Activated naive CD8-positive, alpha-beta T cell treated with anti-CD3 and anti-CD28 coated beads, Interleukin-2, amount 10 ng/mL, durations not matched to agents 7 days and 5 days (primary cell): Measurements from ENCODE around the gene POFUT2. TPM values are rescaled to one million over a fixed set of nuclear protein-coding genes. Genes with fewer than 3 reads are reported as not detected.
A peak's percentile ranks its signal among the peaks of the same experiment; 100 is the strongest.

ENCODE experiments used
- ATAC-seq: fragments of 150-1000 bp; cut with Tn5 transposase; one replicate; pipeline ENCODE4 v1.10.0; 2021; ENCODE audit warnings: low read depth, moderate library complexity
- POLR2A ChIA-PET: fragments of 350-600 bp; sonication (Branson Sonifier 250); formaldehyde crosslinking; loops from one replicate; lab custom pipeline; 2021; ENCODE audit warnings: antibody characterized with exemption; lab: Charles Lee
- DNase-seq: peaks from one replicate; pipeline ENCODE4 v3.0.0; 2021
- H3K27ac Mint-ChIP-seq: one replicate; pipeline ENCODE4 v1.8.0; 2022; ENCODE audit warnings: mild to moderate bottlenecking, mixed read lengths
- H3K27me3 Mint-ChIP-seq: one replicate; pipeline ENCODE4 v1.8.0; 2022; ENCODE audit warnings: mild to moderate bottlenecking, moderate library complexity, mixed read lengths
- H3K36me3 Mint-ChIP-seq: one replicate; pipeline ENCODE4 v1.8.0; 2021; ENCODE audit warnings: mild to moderate bottlenecking, mixed read lengths
- H3K4me1 Mint-ChIP-seq: one replicate; pipeline ENCODE4 v1.8.0; 2021; ENCODE audit warnings: mixed read lengths
- H3K4me3 Mint-ChIP-seq: one replicate; pipeline ENCODE4 v1.8.0; 2022; ENCODE audit warnings: mild to moderate bottlenecking, moderate library complexity, mixed read lengths
- H3K9me3 Mint-ChIP-seq: one replicate; pipeline ENCODE4 v1.8.0; 2021; ENCODE audit warnings: mixed read lengths
- total RNA-seq, 2 experiments: library from RNA; stranded (reverse); gene quantifications; one replicate each; pipeline ENCODE4 v1.2.3, GENCODE V29; 2021

POFUT2 gene
- total RNA-seq, 2 experiments from 2014 or later, result 26.0 to 27.0 TPM

DNA sequence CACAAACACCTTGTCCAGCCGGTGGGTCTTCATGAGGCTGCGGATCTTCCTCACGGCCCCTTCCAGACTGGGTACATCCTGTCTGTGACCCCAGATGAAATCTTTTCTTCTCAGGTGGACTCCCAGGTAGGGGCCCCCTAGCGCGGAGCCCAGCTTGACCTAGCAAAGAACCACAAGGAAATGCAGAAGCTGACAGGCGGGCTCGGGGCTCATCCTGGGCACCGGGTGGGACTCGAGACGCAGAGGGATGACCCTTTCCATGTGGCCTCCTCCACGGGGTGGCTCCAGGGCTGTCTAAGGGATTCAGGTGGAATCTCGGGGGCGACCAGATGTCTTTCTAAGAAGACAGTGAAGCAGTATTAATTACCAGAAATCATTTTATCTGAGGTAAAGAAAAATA lies 17.8 kb downstream of the POFUT2 start:
- H3K27me3 Mint-ChIP-seq, result no peaks in the 10 kb centered on the region
- DNase-seq, result peak; percentile 22
- ATAC-seq, result no peak
- H3K27ac Mint-ChIP-seq, result no peak overlapping the region
- H3K4me1 Mint-ChIP-seq, result peaks cover 11% of the 10 kb centered on the region
- peaks cover 19% of the 10 kb centered on the region for H3K36me3 Mint-ChIP-seq
- H3K4me3 Mint-ChIP-seq, result no peak overlapping the region
- no peaks in the 10 kb centered on the region for H3K9me3 Mint-ChIP-seq
- POLR2A ChIA-PET, result no interaction called here

DNA sequence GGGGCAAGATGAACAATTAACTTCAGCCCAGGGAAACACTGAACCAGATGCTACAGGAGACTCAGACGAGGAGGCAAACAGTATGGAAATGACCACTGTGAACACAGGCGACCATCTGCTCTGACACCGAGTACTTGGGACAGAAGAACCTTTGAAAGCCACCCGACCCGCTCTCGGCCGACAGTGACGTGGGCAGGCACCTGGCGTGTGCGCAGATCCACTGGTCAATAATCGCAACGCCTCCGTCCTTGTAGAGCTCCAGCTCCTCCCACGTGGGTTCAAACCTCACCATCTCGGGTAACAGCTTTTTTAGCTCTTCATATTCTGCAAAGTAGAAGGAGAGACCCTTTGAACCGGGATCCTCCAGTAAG lies 20.3 kb downstream of the POFUT2 start:
- Mint-ChIP-seq H3K4me1 (peaks cover 11% of the 10 kb centered on the region), H3K9me3 (no peaks in the 10 kb centered on the region), H3K4me3 (no peak overlapping the region), H3K27me3 (no peaks in the 10 kb centered on the region), H3K27ac (no peak overlapping the region), H3K36me3 (peaks cover 24% of the 10 kb centered on the region)
- DNase-seq (peak; percentile 21), ATAC-seq (no peak)
- POLR2A ChIA-PET, result no interaction called here

DNA sequence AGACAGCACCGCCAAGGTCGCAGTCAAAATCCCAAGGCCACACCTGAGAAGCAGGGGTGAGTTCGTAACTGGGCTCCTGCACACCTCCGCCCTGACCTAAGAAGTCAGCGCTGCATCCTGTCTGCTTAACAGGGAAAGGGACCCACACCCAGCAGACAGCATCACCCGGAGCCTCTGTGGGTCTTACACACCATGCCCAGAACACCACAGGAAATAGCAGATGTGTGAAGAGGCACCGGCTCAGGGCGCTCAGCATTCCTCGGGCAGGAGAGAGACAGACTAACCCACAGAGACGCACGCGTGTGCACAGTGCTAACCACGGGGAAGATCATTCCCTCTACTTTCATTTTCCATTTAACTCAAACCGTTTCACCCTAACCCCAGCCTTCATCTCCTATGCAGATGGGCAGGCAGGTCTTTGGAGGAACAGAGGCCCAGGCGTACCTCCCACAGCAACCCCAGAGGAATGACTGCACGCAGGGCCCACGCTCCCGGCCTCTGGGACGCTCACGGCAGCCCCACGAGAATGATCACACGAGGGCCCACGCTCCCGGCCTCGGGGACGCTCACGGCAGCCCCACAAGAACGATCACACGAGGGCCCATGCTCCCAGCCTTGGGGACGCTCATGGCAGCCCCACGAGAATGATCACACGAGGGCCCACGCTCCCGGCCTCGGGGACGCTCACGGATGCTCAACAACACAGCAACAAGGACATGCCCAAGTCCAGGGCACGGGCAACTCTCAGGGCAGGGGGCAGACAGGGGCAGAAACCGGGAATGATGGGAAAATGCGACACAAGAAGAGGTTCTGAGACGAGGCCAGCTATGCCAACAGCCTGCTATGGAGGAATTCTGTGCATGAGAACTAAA lies 20.9 kb downstream of the POFUT2 start:
- Mint-ChIP-seq H3K27ac (peak overlapping the region; percentile 78), H3K4me1 (peaks cover 11% of the 10 kb centered on the region), H3K4me3 (peak overlapping the region; percentile 12), H3K27me3 (no peaks in the 10 kb centered on the region), H3K9me3 (no peaks in the 10 kb centered on the region), H3K36me3 (peaks cover 24% of the 10 kb centered on the region)
- DNase-seq (peak; percentile 52), ATAC-seq (peak; percentile 93)
- POLR2A ChIA-PET, result interaction anchor here (1.1 kb wide), 1 partner anchor 10 kb away, joined by 4 read pairs; no protein-coding TSS in a partner anchor

DNA sequence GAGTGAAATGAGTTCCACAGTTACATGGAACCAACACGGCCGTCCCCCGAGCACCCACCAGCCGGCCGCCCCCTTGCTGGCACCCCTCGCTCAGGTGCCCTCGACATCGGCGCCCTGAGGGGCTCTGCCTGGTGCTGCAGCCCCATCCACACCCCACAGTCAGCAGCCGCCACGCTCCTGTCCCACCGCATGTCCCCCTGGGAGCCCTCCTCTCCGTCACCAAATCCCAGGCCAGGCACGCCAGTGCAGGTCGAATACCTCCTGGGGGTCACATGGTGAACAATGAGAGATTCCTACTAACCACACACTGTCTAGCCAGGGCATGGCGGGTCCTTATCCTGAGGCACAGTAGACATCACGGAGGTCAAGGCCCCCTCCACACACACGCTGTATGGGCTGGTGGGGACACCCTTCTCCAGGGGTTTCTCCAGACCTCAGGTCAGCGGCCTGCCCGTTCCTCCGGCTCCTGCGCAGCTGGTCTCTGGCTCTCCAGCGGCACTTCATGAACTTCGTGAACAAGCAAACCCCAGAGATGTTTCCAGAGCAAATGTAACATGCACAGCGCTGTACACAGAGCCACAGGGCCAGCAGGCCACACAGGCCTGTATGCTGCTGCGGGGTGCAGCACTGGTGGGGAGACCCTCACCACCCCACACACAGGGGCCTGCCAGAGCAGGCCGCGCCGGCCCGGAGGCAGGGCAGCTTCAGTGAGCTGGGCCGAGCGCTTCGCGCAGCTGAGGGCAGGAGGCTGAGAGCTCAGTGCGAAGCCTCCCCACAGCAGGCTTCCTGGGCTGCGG lies 21.8 kb downstream of the POFUT2 start:
- peaks cover 11% of the 10 kb centered on the region for H3K4me1 Mint-ChIP-seq
- H3K27ac Mint-ChIP-seq, result peak overlapping the region; percentile 78
- peak overlapping the region; percentile 58 for H3K4me3 Mint-ChIP-seq
- POLR2A ChIA-PET, result interaction anchor here (1.1 kb wide), 1 partner anchor 9 kb away, joined by 4 read pairs; no protein-coding TSS in a partner anchor
- peaks cover 24% of the 10 kb centered on the region for H3K36me3 Mint-ChIP-seq
- H3K9me3 Mint-ChIP-seq, result no peaks in the 10 kb centered on the region
- peak; percentile 25 for DNase-seq
- no peaks in the 10 kb centered on the region for H3K27me3 Mint-ChIP-seq
- ATAC-seq, result peak; percentile 28

DNA sequence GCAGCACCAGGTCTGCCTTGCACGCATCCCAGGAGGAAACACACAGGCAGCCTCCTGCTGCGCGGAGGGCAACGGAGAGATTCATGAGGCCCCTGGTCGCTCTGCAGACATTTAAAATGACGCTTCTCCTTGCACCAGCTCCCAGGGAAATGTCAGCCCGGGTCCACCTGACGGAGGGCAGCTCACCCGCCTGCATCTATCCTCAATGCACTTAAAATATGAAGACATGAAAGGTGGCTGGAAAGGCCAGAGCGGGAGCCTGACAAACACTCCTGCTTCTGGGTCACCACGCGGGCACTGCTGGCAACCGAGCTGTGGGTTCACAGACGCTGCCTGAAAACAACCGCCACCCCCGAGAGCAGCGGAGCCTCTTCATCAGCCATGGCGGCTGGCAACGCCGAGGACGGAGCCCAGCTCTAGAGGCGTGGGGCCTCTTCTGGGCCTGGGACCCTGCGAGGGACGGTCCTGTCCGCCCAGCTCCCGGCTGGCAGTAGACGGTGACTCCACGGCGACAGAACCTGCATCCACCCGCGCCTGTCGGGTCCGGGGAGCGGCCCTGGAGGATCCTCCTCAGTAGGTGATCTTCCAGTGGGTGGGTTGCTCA lies 22.7 kb downstream of the POFUT2 start:
- ATAC-seq, result no peak
- no peaks in the 10 kb centered on the region for H3K27me3 Mint-ChIP-seq
- POLR2A ChIA-PET, result no interaction called here
- H3K9me3 Mint-ChIP-seq, result no peaks in the 10 kb centered on the region
- no peak overlapping the region for H3K27ac Mint-ChIP-seq
- no peak overlapping the region for H3K4me3 Mint-ChIP-seq
- DNase-seq, result peak; percentile 20
- H3K4me1 Mint-ChIP-seq, result peaks cover 11% of the 10 kb centered on the region
- H3K36me3 Mint-ChIP-seq, result peaks cover 24% of the 10 kb centered on the region

DNA sequence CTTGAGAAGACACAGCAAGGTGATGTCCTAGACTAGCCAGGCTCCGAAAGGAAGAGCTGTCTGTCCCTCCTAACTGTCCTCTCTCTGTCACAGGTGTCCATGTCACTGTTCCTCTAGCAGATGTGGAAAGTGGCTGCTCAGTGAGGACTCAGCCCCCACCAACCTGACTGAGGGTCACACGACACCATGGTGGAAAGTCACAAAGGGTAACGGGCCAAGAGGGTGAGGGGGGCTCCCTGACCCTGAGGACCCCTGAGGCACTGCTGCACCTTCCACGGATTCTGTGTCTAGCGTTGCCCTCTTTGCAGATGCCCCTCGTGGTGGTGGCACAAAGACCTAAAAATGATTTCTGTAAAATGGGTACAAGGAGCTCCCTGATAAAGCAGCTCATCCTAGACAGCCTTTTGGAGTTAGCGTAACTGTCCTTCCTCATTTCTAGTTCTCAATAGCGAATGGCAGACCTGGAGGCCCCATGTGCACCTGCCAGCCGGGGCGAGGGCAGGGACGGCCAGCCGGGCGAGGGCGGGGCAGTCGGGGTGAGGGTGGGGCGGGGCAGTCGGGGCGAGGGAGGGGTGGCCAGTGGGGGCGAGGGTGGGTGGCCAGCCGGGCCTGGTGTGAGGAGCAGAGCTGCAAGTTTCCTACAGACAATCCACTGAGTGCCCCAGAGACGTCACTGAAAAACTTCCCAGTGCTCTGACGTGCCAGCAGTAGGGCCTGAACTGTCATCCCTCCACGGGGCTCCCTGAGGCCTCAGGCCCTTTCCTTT lies 23.4 kb downstream of the POFUT2 start:
- H3K36me3 Mint-ChIP-seq, result peaks cover 24% of the 10 kb centered on the region
- POLR2A ChIA-PET, result no interaction called here
- no peak for ATAC-seq
- peaks cover 11% of the 10 kb centered on the region for H3K4me1 Mint-ChIP-seq
- H3K27ac Mint-ChIP-seq, result no peak overlapping the region
- H3K27me3 Mint-ChIP-seq, result peaks cover under 1% of the 10 kb centered on the region
- DNase-seq, result no peak
- no peak overlapping the region for H3K4me3 Mint-ChIP-seq
- H3K9me3 Mint-ChIP-seq, result no peaks in the 10 kb centered on the region

DNA sequence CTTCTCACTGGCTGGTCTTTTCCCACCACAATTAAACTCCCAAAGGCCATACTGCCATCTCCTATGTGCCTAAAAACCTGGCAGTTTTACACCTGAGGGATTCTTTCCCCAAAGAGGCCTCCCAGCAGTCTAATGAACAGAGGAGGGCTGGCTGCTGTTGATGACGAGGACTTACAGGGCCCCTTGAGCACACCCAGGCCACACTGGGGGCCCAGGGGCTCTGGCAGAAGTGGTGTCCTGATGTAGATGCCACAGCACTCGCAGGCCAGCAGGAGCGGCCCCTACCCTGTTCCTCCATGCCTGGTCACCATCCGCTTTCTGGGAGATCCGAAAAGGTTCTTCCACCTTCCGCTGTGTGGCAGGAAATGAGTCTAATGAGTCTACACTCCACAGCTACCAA lies 24.2 kb downstream of the POFUT2 start:
- ATAC-seq, result no peak
- peaks cover 24% of the 10 kb centered on the region for H3K36me3 Mint-ChIP-seq
- H3K4me3 Mint-ChIP-seq, result no peak overlapping the region
- no peak overlapping the region for H3K27ac Mint-ChIP-seq
- POLR2A ChIA-PET, result no interaction called here
- no peaks in the 10 kb centered on the region for H3K9me3 Mint-ChIP-seq
- DNase-seq, result no peak
- peaks cover 6% of the 10 kb centered on the region for H3K27me3 Mint-ChIP-seq
- H3K4me1 Mint-ChIP-seq, result peaks cover 11% of the 10 kb centered on the region

DNA sequence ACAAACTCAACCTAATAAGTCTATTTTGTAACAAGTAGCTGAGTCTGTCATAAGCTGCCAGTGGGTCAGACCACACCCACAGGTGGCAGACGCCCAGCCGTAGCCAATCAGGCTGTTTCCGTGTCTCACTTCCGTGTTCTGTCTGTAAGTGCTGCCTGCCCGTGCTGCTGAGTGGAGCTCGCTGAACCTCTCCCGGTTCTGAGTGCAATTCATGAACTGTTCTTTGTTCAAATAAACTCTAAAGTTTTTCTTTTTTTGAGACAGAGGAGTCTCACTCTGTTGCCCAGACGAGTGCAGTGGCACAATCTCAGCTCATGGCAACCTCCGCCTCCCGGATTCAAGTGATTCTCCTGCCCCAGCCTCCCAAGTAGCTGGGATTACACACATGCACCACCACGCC lies 25.1 kb downstream of the POFUT2 start:
- ATAC-seq, result no peak
- no peaks in the 10 kb centered on the region for H3K9me3 Mint-ChIP-seq
- H3K4me1 Mint-ChIP-seq, result peaks cover 11% of the 10 kb centered on the region
- H3K27me3 Mint-ChIP-seq, result peaks cover 9% of the 10 kb centered on the region
- no peak for DNase-seq
- peaks cover 20% of the 10 kb centered on the region for H3K36me3 Mint-ChIP-seq
- no peak overlapping the region for H3K4me3 Mint-ChIP-seq
- POLR2A ChIA-PET, result no interaction called here
- no peak overlapping the region for H3K27ac Mint-ChIP-seq

DNA sequence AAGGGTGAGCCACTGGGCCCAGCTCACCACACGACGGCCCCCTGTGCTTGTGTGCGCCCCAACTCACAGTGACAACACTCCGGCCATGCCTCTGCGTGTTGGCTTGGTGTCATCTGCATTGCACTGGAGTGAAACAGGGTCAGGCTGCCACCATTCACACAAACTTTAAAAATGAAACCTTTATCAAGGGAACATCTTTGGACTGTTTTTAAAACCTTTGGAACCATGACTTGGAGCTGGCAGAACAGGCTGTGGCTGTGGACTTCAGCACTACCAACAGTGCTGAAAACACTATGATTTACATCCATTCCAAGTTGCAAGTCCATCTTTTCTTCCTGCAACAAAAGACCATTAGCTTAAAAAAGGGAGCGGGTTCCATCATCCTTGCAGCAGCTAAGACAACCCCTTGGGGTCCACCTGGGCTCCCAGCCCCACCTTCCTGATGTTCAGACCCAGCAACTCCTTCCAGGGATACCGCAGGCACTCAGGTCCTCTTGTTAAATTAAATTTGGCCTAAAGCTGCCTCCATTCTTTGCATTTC lies 25.6 kb downstream of the POFUT2 start:
- ATAC-seq, result no peak
- no peak for DNase-seq
- Mint-ChIP-seq H3K4me3 (no peak overlapping the region), H3K36me3 (peaks cover 15% of the 10 kb centered on the region), H3K9me3 (no peaks in the 10 kb centered on the region), H3K27me3 (peaks cover 9% of the 10 kb centered on the region), H3K4me1 (peaks cover 12% of the 10 kb centered on the region), H3K27ac (no peak overlapping the region)
- POLR2A ChIA-PET, result no interaction called here

DNA sequence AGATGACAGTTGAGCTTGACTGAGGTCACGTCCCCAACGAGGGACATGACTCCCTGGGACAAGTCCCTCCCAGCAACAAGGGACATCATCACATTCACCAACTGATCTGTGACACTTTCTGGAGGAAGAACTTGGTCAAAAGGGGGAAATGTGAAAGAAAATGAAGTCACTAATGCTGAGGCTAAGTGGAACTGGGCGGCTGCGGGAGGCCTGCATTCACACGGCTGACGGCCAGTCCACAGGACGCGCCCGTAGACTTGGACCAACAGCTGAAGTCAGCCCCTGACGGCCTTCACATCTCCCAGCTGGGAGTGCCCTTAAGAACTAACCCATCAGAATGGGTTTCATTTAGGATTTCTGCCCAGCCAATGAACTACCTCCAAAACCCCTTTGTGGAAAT lies 26.6 kb downstream of the POFUT2 start:
- H3K4me1 Mint-ChIP-seq, result peaks cover 11% of the 10 kb centered on the region
- no peak overlapping the region for H3K27ac Mint-ChIP-seq
- POLR2A ChIA-PET, result no interaction called here

DNA sequence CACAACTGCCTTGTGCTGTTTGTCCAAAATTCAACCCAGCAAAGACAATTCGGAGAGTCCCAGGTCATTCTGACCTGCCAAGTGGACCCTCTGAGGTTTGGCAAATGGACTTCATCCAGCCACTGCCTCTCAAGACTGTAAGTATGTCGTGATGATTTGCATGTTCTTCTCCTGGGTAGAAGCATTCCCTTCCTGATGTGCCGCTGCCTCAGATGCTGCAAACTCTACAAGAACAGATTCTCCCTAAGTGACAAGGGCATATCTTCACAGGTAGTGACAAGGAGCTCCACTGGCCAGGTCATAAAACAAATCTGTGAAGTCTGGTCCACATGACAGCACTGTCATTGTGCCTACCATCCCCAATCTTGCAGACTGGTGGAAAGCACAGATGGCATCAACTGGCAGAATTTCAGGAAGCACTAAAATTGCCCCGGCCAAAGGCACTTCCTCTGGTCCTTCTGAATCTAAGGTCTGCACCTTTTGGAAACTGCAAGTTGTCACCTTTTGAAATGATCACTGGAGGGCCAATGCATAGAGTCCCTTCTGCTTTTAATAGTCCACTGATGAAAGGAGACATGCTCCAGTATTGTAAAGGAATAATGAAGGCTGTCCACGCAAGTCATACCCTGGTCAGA lies 27.4 kb downstream of the POFUT2 start:
- Mint-ChIP-seq H3K9me3 (no peaks in the 10 kb centered on the region), H3K36me3 (peaks cover 4% of the 10 kb centered on the region), H3K27me3 (peaks cover 9% of the 10 kb centered on the region), H3K4me1 (peaks cover 10% of the 10 kb centered on the region), H3K4me3 (no peak overlapping the region), H3K27ac (no peak overlapping the region)
- no peak for ATAC-seq
- POLR2A ChIA-PET, result no interaction called here
- DNase-seq, result no peak

More for the DNA sequence above, 26.6 kb downstream of the POFUT2 start:
- Mint-ChIP-seq H3K27me3 (peaks cover 9% of the 10 kb centered on the region), H3K36me3 (peaks cover 8% of the 10 kb centered on the region), H3K4me3 (no peak overlapping the region), H3K9me3 (no peaks in the 10 kb centered on the region)
- DNase-seq, result no peak
- no peak for ATAC-seq

DNA sequence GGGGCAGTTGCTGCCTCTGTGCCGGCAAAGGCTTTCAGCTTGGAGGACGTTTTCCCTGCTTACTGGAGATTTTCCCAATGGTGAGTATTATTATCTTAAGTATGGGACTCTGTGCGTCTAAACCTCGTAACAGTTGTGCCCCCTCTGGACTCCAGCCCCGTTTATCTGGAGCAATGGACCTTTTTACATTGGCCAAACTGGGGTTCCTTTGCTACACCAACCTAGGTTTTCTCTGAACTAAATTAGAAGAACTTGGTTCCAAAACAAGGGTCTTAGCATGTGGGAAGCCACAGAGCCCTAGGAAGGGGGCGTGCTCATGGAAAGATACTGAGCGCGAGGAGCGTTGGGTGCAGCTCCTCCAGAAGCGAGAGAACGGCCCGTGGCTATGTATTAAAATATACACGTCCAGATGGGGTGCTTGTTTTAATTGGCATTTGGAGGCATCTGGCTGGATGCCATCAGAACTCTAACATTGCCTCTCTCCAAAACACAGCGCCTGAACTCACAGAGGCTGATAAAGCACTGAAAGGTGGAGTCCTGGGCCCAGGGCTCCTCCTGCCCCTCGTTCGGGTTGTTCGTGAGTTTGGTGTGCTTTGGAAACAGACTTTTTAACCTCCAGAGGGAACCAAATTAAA lies 28.4 kb downstream of the POFUT2 start:
- DNase-seq, result no peak

More for the DNA sequence above, 28.4 kb downstream of the POFUT2 start:
- no peak for ATAC-seq
- Mint-ChIP-seq H3K36me3 (peaks cover 4% of the 10 kb centered on the region), H3K4me1 (peaks cover 13% of the 10 kb centered on the region), H3K4me3 (no peak overlapping the region), H3K27me3 (peaks cover 14% of the 10 kb centered on the region), H3K27ac (no peak overlapping the region), H3K9me3 (no peaks in the 10 kb centered on the region)
- POLR2A ChIA-PET, result no interaction called here
